Germinal center (tissue), 1 donor: ENCODE results near the gene IGFBP7.

Experiments used
- DNase-seq: peaks from one replicate; pipeline ENCODE4 v3.0.0; 2012; ENCODE audit warnings: mixed read lengths, low spot score

Gene IGFBP7

GRCh38 chr4:57097711-57098110 is 12.5 kb downstream of the IGFBP7 start:
- no peak for DNase-seq

- DNase-seq: no peak
Measured at GRCh38 chr4:57095956-57096355, 14.2 kb downstream of the IGFBP7 start.

- no peak for DNase-seq
Measured at GRCh38 chr4:57095245-57095644, 14.9 kb downstream of the IGFBP7 start.

GRCh38 chr4:57094832-57095223 is 15.4 kb downstream of the IGFBP7 start:
- DNase-seq: no peak

- no peak for DNase-seq
Measured at GRCh38 chr4:57093845-57094831, 16.0 kb downstream of the IGFBP7 start.

- no peak for DNase-seq
Measured at GRCh38 chr4:57091657-57092162, 18.5 kb downstream of the IGFBP7 start.

GRCh38 chr4:57090079-57090478 is 20.1 kb downstream of the IGFBP7 start:
- no peak for DNase-seq

- DNase-seq: no peak
Measured at GRCh38 chr4:57089549-57089948, 20.6 kb downstream of the IGFBP7 start.

GRCh38 chr4:57086031-57086723 is 24.0 kb downstream of the IGFBP7 start:
- DNase-seq: no peak

- DNase-seq: no peak
Measured at GRCh38 chr4:57085278-57085677, 24.9 kb downstream of the IGFBP7 start.

- no peak for DNase-seq
Measured at GRCh38 chr4:57084360-57084759, 25.8 kb downstream of the IGFBP7 start.

- no peak for DNase-seq
Measured at GRCh38 chr4:57083090-57083489, 27.1 kb downstream of the IGFBP7 start.

GRCh38 chr4:57081651-57082621 is 28.2 kb downstream of the IGFBP7 start:
- no peak for DNase-seq

- no peak for DNase-seq
Measured at GRCh38 chr4:57080781-57081650, 29.2 kb downstream of the IGFBP7 start.

GRCh38 chr4:57078685-57079521 is 31.3 kb downstream of the IGFBP7 start:
- no peak for DNase-seq

GRCh38 chr4:57077550-57078343 is 32.4 kb downstream of the IGFBP7 start:
- no peak for DNase-seq

- DNase-seq: no peak
Measured at GRCh38 chr4:57076646-57077045, 33.5 kb downstream of the IGFBP7 start.

- DNase-seq: no peak
Measured at GRCh38 chr4:57075367-57075766, 34.8 kb downstream of the IGFBP7 start.

GRCh38 chr4:57074744-57075143 is 35.4 kb downstream of the IGFBP7 start:
- no peak for DNase-seq
